ENCODE measurements around the gene CRYBB2. TPM values are rescaled to one million over a fixed set of nuclear protein-coding genes. Genes with fewer than 3 reads are reported as not detected.

The CRYBB2 gene
- polyA plus RNA-seq, 3 donors: not detected

GRCh38 chr22:25208743-25209505 is 10.5 kb upstream of the CRYBB2 start:
- Histone ChIP-seq H3K9ac (ENCODE audit: insufficient read depth, low read length, poor library complexity, severe bottlenecking) (no peak overlapping the region), H3K36me3 (replicated peaks in 1 of 2; ENCODE audit: control insufficient read depth in 1 of 2, insufficient read depth in 2 of 2, low read length in 2 of 2) (no peaks in the 10 kb centered on the region), H3K9me3 (replicated peaks in 1 of 2; ENCODE audit: control insufficient read depth in 1 of 2, insufficient read depth in 1 of 2, low read length in 2 of 2) (peaks cover 0 to 4% of the 10 kb centered on the region in 2 donors), H3K4me3 (replicated peaks in 1 of 3; ENCODE audit: low read depth in 2 of 3, low read length in 3 of 3) (no peak overlapping the region), H2AFZ (ENCODE audit: insufficient read depth, low read depth, low read length, poor library complexity, severe bottlenecking) (no peak overlapping the region), H3K27me3 (ENCODE audit: control insufficient read depth in 2 of 2, insufficient read depth in 2 of 2, low read length in 2 of 2) (no peaks in the 10 kb centered on the region), H3K4me1 (ENCODE audit: control insufficient read depth in 1 of 2, insufficient read depth in 2 of 2, low read length in 2 of 2) (no peaks in the 10 kb centered on the region), H3K4me2 (replicated peaks; ENCODE audit: extremely low read depth, low read length, poor library complexity, severe bottlenecking) (no peak overlapping the region), H4K20me1 (ENCODE audit: insufficient read depth, low read length) (no peaks in the 10 kb centered on the region), H3K79me2 (ENCODE audit: insufficient read depth, low read length) (no peaks in the 10 kb centered on the region), H3K27ac (ENCODE audit: low read depth in 1 of 2, low read length in 2 of 2) (no peak overlapping the region)
- H3K27ac Mint-ChIP-seq: no peak overlapping the region
- H3K4me3 Mint-ChIP-seq: no peak overlapping the region
- TF ChIP-seq CTCF (IDR thresholded peaks at IDR 0.05): no peak
- peaks cover 0 to 7% (median 3%) of the 10 kb centered on the region in 7 donors for H3K9me3 Mint-ChIP-seq
- H3K36me3 Mint-ChIP-seq: no peaks in the 10 kb centered on the region
- intact Hi-C loops (cut with micrococcal nuclease): no loop called here
- DNase-seq: no peak
- H3K4me1 Mint-ChIP-seq: no peaks in the 10 kb centered on the region
- 96% methylated on average over 5 of the region's 17 CpGs for WGBS (ENCODE audit: insufficient coverage)
- H3K27me3 Mint-ChIP-seq (ENCODE audit: low read depth in 3 of 3): peaks cover 0 to 3% (median 2%) of the 10 kb centered on the region in 3 donors

GRCh38 chr22:25210793-25211192 is 8.6 kb upstream of the CRYBB2 start:
- Histone ChIP-seq H3K79me2 (ENCODE audit: insufficient read depth, low read length) (no peaks in the 10 kb centered on the region), H4K20me1 (ENCODE audit: insufficient read depth, low read length) (no peaks in the 10 kb centered on the region), H3K4me2 (replicated peaks; ENCODE audit: extremely low read depth, low read length, poor library complexity, severe bottlenecking) (no peak overlapping the region), H3K4me1 (ENCODE audit: control insufficient read depth in 1 of 2, insufficient read depth in 2 of 2, low read length in 2 of 2) (no peaks in the 10 kb centered on the region), H3K36me3 (replicated peaks in 1 of 2; ENCODE audit: control insufficient read depth in 1 of 2, insufficient read depth in 2 of 2, low read length in 2 of 2) (no peaks in the 10 kb centered on the region), H3K27me3 (ENCODE audit: control insufficient read depth in 2 of 2, insufficient read depth in 2 of 2, low read length in 2 of 2) (no peaks in the 10 kb centered on the region), H3K4me3 (replicated peaks in 1 of 3; ENCODE audit: low read depth in 2 of 3, low read length in 3 of 3) (no peak overlapping the region), H3K27ac (ENCODE audit: low read depth in 1 of 2, low read length in 2 of 2) (no peak overlapping the region), H3K9ac (ENCODE audit: insufficient read depth, low read length, poor library complexity, severe bottlenecking) (no peak overlapping the region), H3K9me3 (replicated peaks in 1 of 2; ENCODE audit: control insufficient read depth in 1 of 2, insufficient read depth in 1 of 2, low read length in 2 of 2) (peaks cover 0 to 4% of the 10 kb centered on the region in 2 donors), H2AFZ (ENCODE audit: insufficient read depth, low read depth, low read length, poor library complexity, severe bottlenecking) (no peak overlapping the region)
- peak overlapping the region in 1 of 7 donors; percentile 36 for H3K27ac Mint-ChIP-seq
- H3K27me3 Mint-ChIP-seq (ENCODE audit: low read depth in 3 of 3): peaks cover 0 to 3% (median 2%) of the 10 kb centered on the region in 3 donors
- DNase-seq: no peak
- H3K4me1 Mint-ChIP-seq: no peaks in the 10 kb centered on the region
- no peak overlapping the region for H3K4me3 Mint-ChIP-seq
- TF ChIP-seq CTCF (IDR thresholded peaks at IDR 0.05): no peak
- H3K36me3 Mint-ChIP-seq: no peaks in the 10 kb centered on the region
- peaks cover 0 to 12% (median 3%) of the 10 kb centered on the region in 7 donors for H3K9me3 Mint-ChIP-seq
- intact Hi-C loops (cut with micrococcal nuclease): no loop called here
- 91% methylated on average over 3 of the region's 3 CpGs for WGBS (ENCODE audit: insufficient coverage)
